Activated CD8-positive, alpha-beta memory T cell treated with anti-CD3 and anti-CD28 coated beads, Interleukin-2, amount 50 U/mL, for 24 hours (primary cell): ENCODE data around the gene LRRC27.

Source experiments
- DNase-seq: peaks from one replicate; pipeline ENCODE4 v3.0.0-alpha.2; 2020; ENCODE audit errors: extremely low read depth

LRRC27 gene

GRCh38 chr10:132414402-132415016, 82.5 kb downstream of the LRRC27 start:
- DNase-seq: no peak

GRCh38 chr10:132415255-132415654, 83.3 kb downstream of the LRRC27 start:
- DNase-seq: no peak

- DNase-seq: no peak
Observed at GRCh38 chr10:132415956-132416355, 84.0 kb downstream of the LRRC27 start.

GRCh38 chr10:132416566-132417256, 84.7 kb downstream of the LRRC27 start:
- no peak for DNase-seq

GRCh38 chr10:132417257-132417910, 85.4 kb downstream of the LRRC27 start:
- DNase-seq: no peak

- no peak for DNase-seq
Observed at GRCh38 chr10:132417957-132418441, 86.0 kb downstream of the LRRC27 start.

- DNase-seq: no peak
Observed at GRCh38 chr10:132418527-132419416, 86.8 kb downstream of the LRRC27 start.

GRCh38 chr10:132419538-132420468, 87.8 kb downstream of the LRRC27 start:
- DNase-seq: no peak

- no peak for DNase-seq
Observed at GRCh38 chr10:132420469-132420980, 88.5 kb downstream of the LRRC27 start.

GRCh38 chr10:132420981-132421846, 89.2 kb downstream of the LRRC27 start:
- DNase-seq: no peak

- DNase-seq: no peak
Observed at GRCh38 chr10:132421847-132422751, 90.1 kb downstream of the LRRC27 start.

- no peak for DNase-seq
Observed at GRCh38 chr10:132422903-132423825, 91.2 kb downstream of the LRRC27 start.

- no peak for DNase-seq
Observed at GRCh38 chr10:132423966-132424861, 92.2 kb downstream of the LRRC27 start.

GRCh38 chr10:132425029-132425756, 93.2 kb downstream of the LRRC27 start:
- DNase-seq: no peak

- no peak for DNase-seq
Observed at GRCh38 chr10:132425757-132426155, 93.8 kb downstream of the LRRC27 start.
